Measurements from ENCODE around the gene UPF1.
"Not testable (repeated sequence)": the region's sequence is repeated elsewhere in the genome, so short reads cannot be mapped to it uniquely, and the experiment has no call there.

The UPF1 gene

DNA sequence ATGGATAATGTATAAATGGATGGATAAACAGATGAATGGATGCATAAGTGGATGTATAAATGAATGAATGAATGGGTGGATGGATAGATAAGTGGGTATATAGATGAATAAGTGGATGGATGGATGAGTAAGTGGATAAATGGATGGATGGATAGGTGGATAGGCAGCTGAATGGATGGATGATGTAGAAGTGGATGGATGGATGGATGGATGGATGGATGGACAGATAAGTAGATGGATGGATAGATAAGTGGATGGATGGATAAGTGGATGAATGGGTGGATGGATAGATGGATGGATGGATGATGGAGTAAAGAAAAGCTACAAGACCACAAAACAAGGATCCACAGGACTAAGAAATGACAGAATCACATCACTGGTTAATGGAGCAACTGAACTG is 31.7 kb upstream of the UPF1 start:
- no peak for FAIRE-seq

DNA sequence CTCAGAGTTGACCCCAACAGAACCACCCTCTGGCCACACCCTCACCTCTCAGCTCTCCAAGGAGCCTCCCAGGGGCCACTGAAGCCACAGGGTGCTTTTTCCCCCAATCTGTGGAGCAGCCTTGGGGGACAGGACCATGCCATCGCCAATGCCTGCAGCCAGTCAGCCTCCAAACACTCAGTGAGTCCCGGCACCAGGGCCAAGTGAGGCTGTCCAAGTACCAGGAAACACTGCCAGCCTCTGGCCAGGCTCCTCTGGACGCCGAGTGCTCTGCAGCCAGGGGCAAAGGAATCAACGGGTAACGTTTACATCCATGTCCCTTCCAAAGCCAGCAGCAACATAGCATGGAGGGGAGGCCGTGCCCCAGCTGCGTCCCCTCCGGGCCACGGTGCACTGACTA is 31.1 kb upstream of the UPF1 start:
- no peak for FAIRE-seq

DNA sequence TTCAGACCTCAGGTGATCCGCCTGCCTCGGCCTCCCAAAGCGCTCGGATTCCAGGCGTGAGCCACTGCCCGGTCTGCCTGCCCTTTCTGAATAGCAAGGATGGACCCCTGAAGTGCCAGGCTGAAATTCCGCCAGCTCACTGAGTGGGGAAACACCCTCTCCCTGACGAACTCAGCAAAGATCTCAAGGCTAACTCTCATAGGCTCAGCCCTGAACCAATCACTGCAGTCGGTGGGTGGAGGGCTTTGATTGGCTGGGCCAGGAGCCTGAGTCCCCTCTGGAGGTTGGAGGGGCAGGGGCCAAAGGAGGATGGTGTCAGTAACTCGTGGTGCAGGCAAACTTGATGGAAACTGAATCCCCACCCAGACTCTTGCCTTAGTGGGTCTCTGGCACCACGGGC is 29.4 kb upstream of the UPF1 start:
- no peak for FAIRE-seq

DNA sequence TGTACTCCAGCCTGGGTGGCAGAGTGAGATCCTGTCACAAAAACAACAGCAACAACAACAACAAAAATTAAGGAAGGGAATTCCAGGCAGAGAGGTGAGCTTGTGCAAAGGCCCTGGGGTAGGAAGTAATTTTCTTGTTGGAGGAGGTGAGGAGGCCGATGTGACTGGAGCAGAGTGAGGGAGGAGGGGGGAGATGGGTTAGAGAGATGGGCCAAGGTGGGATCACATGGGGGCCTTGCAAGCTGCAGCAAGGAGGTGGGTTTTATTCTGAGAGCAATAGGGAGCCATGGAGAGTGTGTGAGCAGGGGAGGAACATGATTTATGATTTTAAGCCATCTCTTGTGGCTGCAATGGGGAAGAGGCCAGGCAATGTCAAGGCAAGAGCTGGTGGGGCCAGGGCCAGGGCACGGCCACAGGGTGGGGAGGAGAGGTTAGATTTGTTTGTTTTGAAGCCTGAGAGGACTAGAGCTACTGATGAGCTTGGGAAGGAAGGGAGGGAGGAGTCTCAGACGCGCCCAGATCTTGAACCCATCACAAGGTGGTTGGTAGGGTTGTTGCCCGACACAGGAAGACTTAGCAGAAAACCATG is 28.1 kb upstream of the UPF1 start:
- FAIRE-seq, result no peak

DNA sequence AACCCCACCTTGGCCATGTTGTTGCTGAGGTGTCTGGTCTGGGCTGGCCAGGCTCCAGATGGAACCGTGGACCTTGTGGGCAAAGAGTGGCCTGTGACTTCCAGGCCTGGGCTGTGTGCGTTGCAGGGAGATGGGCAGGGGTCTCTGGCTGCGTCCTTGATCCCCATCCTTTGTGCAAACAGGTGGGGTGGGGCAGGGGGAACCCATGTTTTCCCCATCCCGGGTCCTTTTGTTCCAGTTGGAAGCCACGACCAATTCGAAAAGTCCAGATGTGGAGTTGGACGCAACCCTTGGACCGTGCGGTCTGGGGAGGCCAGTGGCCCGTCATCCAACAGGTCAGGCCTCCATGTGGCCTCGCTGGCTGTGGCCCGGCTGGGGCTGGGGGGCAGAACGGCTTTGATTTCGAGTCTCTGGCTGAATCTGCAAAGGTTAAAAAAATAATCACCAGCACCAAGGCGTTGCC is 27.6 kb upstream of the UPF1 start:
- FAIRE-seq, result no peak

DNA sequence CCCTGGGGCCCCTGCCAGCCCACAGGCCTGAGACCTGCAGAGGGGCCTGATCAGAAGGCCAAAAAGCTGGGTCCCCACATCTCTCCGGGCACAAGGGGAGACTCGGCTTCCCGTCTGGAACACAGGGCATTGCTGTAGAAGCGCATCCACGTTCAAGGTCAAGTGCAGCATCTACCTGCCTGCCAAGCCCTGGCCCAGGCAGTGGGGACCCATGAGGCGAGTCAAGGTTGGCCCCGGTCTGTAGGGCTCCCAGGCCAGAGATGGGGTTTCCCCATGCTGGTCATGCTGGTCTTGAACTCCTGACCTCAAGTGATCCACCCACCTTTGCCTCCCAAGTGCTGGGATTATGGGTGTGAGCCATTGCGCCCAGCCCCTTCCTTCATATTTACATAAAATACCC is 27.1 kb upstream of the UPF1 start:
- no peak for FAIRE-seq

DNA sequence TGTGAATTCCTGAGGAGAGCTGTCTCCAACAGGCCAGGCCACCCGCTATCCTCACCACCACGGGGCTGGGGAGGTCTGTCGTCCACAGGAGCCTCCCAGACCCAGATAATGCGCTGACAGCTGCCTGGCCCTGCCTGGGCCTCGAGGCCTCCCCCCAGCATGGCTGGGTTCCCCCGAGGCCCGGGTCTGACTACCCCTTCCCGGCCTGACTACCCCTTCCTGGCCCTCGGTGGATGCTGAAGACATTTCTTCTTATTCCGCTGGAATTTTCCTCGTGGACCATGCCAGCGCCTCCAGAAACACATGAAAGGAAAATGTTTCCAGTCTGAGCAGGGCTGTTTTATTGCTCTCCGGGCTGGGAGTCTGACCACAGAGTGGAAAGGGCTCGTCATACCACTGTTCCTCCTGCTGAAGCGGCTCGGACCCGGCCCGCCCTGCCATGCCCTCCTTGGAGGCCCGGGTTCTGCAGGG is 23.9 kb upstream of the UPF1 start:
- FAIRE-seq, result no peak

DNA sequence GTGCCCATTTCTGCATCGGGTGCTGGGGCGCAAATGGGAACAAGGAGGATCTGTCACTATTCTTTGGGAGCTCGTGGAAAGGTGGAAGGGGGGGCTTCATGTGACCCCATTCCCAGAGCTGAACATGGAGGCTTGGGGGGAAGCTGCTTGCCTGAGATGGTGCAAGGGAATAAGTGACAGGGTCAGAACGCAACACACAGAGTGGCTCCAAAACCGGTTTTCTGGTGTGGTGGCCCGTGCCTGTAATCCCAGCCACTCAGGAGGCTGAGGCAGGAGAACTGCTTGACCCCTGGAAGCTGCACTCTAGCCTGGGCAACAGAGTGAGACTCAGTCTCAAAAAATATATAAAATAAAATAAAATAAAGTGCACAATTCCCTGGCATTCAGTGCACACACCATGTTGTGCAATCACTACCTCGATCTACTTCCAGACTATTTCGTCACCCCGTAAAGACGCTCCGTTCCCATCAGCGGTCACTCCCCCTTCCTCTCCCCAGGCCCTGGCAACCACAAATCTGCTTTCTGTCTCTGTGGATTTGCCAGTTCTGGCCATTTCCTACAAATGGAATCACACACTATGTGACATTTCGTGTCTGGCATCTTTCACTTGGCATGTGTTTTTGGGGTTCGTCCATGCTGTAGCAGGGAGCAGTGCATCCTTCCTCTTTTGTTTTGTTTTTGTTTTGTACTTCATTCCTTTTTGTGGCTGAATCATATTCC is 22.4 kb upstream of the UPF1 start:
- FAIRE-seq, result no peak

DNA sequence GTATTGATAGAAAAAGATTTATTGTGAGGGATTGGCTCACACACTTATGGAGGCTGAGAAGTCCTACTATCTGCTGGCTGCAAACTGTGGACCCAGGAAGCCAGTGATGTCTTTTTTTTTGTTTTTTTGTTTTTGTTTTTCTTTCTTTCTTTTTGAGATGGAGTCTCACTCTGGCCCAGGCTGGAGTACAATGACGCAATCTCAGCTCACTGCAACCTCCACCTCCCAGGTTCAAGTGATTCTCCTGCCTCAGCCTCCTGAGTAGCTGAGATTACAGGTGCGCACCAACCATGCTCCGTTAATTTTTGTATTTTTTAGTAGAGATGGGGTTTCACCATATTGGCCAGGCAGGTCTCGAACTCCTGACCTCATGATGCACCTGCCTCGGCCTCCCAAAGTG is 20.1 kb upstream of the UPF1 start:
- not testable (repeated sequence) for FAIRE-seq

DNA sequence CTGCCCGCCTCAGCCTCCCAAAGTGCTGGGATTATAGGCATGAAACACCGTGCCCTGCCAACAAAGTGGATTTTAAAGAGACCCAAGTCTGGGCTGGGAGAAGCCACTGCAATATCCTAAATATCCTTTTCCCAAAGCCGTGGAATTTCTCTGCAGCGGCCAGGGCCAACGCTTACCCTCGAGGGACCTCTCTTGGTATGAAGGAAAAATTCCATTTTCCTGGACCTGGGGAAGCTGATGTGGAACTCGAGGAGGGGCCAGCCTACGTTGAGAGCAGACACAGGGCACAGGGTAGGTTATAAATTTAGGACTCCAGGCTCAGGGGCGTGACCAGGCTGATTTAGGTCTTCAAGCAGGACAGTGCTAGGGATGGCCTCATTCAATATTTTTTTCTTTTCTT is 17.7 kb upstream of the UPF1 start:
- FAIRE-seq, result no peak

DNA sequence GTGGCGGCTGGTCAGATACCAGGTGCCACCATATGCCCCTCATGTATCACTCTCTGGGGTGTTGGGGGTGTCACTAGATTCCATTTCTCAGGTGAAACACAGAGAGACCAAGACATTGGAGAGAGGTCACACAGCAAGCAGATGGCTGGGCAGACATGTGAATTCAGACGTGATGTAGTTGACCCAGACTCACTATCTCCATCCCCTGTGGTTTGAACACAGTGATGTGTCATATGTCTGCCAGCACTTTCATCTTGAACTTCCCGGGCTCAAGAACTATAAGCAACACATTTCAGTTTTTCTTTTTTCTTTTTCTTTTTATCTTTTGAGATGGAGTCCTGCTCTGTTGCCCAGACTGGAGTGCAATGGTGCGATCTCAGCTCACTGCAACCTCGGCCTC is 16.1 kb upstream of the UPF1 start:
- FAIRE-seq, result no peak

DNA sequence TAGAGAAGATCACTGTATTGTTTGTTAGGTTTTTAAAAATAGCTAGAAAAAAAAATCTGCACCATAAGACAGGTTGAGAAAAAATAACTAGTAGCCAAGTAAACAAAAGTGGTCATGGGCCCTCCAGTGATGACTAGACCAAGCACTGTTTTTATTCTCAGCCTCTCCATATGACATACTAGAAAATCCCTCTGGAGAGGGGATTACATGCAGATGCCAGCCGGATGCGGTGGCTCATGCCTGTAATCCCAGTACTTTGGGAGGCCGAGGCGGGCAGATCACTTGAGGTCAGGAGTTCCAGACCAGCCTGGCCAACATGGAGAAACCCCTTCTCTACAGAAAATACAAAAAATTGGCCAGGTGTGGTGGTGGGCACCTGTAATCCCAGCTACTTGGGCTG is 15.1 kb upstream of the UPF1 start:
- not testable (repeated sequence) for FAIRE-seq

DNA sequence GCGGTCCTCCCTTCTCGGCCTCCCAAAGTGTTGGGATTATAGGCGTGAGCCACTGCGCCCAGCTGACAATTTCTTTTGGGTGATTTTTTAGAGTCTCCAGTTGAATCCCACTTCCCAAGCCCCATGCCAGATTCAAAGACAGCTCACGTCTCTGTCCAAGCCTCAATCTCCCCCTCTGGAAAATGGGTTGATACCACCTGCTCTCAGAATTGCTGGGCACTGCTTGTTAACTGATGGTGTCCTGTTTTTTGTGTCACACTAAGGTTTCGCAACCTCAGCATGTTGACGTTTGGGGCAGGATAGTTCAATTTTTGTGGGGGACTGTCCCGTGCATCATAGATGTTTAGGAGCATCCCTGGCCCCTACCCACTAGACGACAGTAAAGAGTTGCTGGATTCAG is 14.2 kb upstream of the UPF1 start:
- FAIRE-seq, result no peak

DNA sequence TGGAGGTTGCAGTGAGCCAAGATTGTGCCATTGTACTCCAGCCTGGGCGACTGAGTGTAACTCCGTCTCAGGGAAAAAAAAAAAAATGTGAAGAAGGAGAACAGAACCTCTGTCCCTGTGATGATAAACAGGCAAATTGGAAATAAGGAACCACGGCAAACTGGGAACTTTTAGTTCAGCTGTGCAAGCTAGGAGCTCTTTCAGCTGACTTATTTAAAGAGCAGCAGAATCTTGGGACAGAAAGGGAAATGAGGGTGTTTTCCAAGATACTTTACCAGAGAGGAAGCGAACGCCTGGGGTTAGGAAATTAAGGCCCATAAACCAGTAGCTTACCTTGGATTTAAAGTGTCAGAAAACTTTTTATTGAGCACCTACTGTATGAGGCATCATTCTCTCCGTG is 3.0 kb upstream of the UPF1 start:
- FAIRE-seq, result no peak

DNA sequence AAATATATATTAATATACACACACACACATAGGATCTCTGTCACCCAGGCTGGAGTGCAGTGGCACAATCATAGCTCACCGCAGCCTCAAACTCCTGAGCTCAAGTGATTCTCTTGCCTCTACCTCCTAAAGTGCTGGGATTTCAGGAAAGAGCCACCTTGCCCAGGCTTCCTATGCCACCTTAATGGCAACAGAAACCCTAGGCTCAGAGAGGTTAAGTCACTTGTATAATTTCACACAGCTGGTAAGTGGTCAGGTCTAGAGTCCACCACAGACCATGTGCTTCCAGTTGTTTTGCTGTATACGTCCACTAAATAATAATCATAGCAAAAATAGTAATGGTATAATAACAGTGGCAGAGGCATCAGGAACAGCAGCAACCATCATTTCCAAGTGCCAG is 1.3 kb upstream of the UPF1 start:
- FAIRE-seq, result no peak

DNA sequence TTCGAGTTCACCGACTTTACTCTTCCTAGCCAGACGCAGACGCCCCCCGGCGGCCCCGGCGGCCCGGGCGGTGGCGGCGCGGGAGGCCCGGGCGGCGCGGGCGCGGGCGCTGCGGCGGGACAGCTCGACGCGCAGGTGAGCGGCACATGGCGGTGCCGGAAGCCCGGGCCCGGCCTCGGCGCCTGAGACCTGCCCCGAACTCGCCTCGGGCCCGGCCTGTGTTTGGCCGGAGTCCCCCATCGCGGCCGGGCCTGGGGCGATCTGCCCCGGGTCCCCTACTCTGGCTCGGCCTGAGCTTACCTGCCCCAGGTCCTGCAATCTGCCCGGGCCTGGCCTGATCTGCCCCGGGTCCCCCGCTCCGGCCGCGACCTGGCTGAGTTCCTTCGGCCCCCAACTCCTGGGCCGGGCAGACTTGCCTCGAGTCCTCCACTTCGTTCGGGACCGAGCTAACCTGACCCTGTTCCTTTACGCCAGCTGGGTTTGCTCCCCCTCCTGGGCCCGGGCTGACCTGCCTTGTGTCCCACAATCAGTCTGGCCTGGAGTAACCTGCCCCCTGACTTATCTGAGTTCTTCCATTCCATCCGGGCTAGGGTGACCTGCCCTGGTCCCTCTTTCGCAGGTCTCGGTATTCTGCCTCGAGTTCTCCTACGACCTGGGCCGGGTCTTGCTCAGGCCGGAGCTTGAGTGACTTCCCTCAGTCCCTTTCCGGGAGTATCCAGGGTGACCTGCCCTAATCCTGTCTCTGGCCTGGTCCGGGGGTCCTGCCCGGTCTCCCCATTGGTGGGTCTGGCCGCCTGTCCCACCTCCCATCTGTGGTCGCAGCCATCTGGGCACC is 764 bp downstream of the UPF1 start:
- no peak for FAIRE-seq

DNA sequence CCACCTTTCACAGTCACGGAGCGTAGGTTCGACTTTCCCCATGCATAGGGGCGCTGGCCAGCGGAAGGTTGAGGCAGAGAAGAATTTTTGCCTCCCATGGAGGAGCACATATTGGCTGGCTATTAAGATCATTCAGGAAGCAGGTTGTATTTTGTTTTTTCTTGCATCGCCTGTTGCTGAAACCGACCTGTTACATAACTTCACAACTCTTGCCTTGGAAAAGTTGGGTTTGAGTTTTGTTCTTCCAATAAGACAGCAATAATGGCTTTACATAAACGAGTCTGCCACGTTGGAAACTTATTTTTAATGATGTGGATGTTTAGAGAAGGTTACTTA is 1.4 kb downstream of the UPF1 start:
- no peak for FAIRE-seq

DNA sequence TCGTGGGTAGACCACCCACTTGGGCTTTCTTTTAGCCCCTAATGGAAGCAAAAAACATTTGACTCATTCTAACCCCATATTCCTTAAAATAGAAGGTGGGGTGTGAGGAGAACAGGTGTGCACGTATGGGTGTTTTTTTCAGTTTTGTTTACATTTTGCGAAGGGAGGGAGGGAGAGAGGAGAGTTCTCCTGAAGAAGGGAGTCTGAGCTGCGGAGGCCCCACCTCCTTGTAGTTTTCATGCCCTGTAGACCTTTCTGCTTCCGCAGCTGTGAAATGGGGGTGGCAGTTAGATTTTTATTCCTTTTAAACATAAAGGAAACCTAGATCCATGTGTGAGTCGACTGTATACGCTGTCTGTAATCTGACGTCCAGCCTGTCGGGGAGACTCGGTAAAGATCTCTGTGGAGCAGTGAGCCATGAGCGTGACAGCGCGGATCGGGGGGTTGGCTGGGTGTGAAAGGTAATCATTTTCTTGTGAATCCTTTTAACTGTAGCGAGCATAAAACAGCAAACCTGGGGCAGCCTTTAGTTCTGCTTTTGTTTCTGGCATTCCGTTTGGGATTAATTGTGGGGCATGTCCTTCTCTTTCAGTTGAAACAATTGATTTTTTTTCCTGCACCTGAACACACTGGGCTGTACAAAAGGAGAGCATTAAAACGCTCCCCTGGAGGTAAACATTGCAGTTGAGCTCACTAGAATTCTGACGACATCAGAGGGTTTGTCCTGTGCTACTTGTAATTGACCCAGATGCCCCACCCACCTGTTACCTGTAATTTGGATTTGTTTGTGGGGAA is 2.3 kb downstream of the UPF1 start:
- FAIRE-seq, result no peak

DNA sequence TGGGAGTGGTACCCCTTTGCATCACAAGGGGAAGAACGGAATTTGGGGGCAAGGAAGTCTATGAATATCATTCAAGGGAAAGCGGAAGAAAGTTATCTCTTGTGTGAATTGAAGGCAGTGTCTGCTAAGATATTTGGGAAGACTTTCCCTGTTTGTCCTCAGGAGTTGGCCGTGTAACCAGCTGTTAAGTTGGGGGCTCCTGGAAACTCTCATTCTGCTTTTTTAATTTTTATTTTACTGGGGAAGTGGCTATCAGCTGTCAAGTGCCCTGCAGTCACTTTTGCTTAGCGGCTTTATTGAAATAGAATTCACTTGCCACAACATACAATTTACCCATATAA is 2.9 kb downstream of the UPF1 start:
- FAIRE-seq, result no peak

DNA sequence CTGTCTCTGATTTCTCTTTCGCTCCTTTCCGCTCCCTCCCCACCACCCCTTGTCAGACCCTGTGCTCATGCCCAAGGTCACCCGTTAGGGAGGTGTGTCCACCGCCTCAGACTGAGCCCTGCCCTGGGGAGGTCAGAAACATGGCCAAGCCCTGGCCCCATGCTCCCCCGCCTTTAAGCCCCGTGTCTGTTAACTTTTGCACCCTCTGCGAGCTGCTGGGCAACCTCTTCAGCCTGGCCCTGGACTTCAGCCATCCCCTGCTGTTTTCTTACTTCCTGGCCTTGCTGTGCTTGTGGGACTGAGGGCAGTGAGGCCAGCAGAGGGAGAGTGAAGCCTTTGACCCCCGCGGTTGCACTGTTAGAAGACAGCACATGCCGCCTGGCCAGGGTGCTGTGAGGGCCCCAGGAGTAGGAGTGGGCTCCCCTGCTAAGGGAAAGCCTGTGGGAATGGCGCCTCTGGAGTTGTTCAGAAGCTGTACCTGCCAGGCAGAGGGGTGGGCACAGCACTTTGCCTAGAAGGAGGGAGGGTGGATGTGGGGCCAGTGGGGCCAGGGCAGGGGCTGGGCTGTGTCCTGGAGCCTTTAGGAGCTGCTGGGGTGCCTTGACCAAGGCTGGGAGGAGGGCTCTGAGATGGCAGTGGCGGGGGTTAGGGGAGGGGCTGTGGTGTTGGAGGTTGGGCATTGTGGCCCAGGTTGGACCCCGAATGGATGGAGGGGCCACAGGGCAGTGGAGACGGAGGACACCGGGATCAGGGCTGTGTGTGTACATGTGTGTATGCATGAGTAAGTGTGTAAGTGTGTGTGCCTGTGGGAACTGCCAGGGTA is 7.9 kb downstream of the UPF1 start:
- FAIRE-seq, result no peak

DNA sequence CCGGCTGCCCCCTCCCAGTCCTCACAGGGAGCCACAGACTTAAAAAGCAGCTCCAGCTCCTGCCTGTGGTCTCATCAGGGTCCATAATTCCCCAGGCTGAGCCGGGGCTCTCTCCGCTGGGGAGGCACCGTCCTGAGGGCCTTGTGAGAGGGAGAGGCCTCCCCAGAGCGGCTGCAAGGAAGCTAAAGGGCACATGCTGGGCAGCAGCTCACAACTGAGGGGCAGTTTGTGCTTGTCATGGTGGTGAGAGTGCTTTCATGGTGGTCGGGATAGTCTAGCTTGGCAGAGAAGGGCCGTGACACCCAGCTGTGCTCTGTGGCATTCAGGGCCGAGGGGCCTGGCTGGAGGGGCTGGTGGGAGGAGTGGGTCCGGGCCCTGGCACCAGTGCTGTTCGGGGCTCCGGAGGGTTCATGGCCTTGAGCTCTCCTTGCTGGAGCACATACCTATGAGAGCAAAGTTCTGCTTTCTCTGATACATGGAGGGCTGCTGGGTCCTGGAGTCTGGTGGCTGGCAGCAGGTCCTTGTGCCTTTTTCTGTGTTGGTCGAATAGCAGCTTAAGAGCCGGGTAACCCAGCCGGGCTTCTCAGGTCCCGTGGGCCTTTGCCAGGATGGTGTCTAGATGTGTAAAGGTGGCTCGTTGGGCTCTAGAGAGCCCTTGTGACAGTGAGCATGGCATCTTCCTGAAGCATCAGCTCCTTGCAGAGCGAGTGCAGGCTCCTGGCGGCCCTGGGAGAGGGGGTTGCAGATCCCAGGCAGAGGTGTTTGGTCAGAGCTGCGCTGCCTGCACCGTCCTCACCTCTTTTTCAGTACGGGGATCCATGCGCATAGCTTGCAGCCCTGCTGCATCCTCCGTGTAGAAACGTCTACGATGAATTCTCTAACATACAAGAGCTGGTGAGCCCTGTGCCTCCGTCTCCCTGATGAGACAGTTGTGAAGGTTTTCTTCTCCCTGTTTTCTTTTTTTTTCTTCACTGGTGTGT is 8.8 kb downstream of the UPF1 start:
- FAIRE-seq, result no peak
